Inferior parietal cortex (tissue), 1 donor: Measurements from ENCODE around the gene COLQ.

ENCODE experiments used
- DNase-seq: peaks from one replicate; pipeline ENCODE4 v3.0.0-alpha.2; 2016; ENCODE audit errors: extremely low spot score

Gene COLQ

GRCh38 chr3:15456321-15456720 lies 65.2 kb downstream of the COLQ start:
- DNase-seq: no peak

- no peak for DNase-seq
Measured at GRCh38 chr3:15455756-15456155, 65.8 kb downstream of the COLQ start.

GRCh38 chr3:15454965-15455364 lies 66.5 kb downstream of the COLQ start:
- no peak for DNase-seq

GRCh38 chr3:15453991-15454625 lies 67.4 kb downstream of the COLQ start:
- no peak for DNase-seq

GRCh38 chr3:15453501-15453900 lies 68.0 kb downstream of the COLQ start:
- DNase-seq: no peak

GRCh38 chr3:15452961-15453360 lies 68.5 kb downstream of the COLQ start:
- DNase-seq: no peak

GRCh38 chr3:15452156-15452555 lies 69.3 kb downstream of the COLQ start:
- DNase-seq: no peak

- no peak for DNase-seq
Measured at GRCh38 chr3:15451216-15452113, 70.0 kb downstream of the COLQ start.

GRCh38 chr3:15450438-15451215 lies 70.9 kb downstream of the COLQ start:
- DNase-seq: no peak

GRCh38 chr3:15449489-15450224 lies 71.8 kb downstream of the COLQ start:
- DNase-seq: no peak

GRCh38 chr3:15443826-15444524 lies 77.5 kb downstream of the COLQ start:
- no peak for DNase-seq

GRCh38 chr3:15440891-15441290 lies 80.6 kb downstream of the COLQ start:
- DNase-seq: no peak

- DNase-seq: no peak
Measured at GRCh38 chr3:15439476-15439875, 82.0 kb downstream of the COLQ start.

GRCh38 chr3:15438983-15439382 lies 82.5 kb downstream of the COLQ start:
- DNase-seq: no peak

GRCh38 chr3:15436246-15436645 lies 85.3 kb downstream of the COLQ start:
- DNase-seq: no peak

GRCh38 chr3:15434756-15435155 lies 86.8 kb downstream of the COLQ start:
- no peak for DNase-seq

GRCh38 chr3:15433531-15433930 lies 88.0 kb downstream of the COLQ start:
- no peak for DNase-seq

GRCh38 chr3:15431256-15431837 lies 90.2 kb downstream of the COLQ start:
- DNase-seq: no peak

- no peak for DNase-seq
Measured at GRCh38 chr3:15430624-15431023, 90.9 kb downstream of the COLQ start.

GRCh38 chr3:15429080-15429479 lies 92.4 kb downstream of the COLQ start:
- no peak for DNase-seq

- DNase-seq: no peak
Measured at GRCh38 chr3:15428539-15428938, 93.0 kb downstream of the COLQ start.
